ENCODE results near the gene BCL2. TPM values are rescaled to one million over a fixed set of nuclear protein-coding genes. Genes with fewer than 3 reads are reported as not detected.

Gene BCL2
- total RNA-seq, 1 experiment from 2014 or later = 1.3 TPM

DNA sequence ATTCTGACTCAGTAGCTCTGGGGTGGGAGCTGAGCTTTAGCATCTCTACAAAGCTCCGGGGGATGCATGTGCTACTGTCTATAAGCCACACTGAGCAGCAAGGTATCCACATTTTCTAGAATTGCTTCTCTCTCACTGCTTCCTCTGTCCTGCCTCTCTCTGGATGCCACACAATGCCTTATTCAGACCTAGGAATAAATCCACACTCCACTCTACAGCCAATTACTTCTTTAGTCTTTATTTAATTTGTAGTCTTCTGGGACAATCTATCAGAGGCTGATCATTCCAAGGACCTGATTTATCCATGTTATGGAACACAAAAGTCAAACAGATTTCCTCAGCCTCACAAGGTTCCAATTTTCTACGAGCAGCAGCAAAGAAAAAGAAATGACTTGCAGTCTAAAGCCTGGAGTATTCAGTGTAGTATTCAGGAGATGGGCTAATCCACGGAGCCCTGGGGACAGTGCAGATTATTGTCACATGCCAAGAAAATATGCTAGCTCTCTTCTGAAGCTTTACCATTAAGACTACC is 4.4 kb downstream of the BCL2 start:
- no peaks in the 10 kb centered on the region for H4K20me1 ChIP-seq (ENCODE audit: control insufficient read depth, insufficient read depth, insufficient read length)
- no peak overlapping the region for H3K27ac ChIP-seq (ENCODE audit: insufficient read length, low read depth, low read length)
- WGBS (ENCODE audit: extremely low coverage, insufficient read length, low lambda C conversion rate) = no CpG with 5 or more reads among the region's 3 CpGs
- H2BK15ac ChIP-seq (ENCODE audit: low read depth, low read length) = no peak overlapping the region
- Mint-ChIP-seq H3K4me3 (no peak overlapping the region), H3K36me3 (ENCODE audit: insufficient read depth in 1 of 3, low read depth in 3 of 3) (no peaks in the 10 kb centered on the region; a peak in 1 of 7 replicates), H3K4me1 (peaks cover 14 to 17% of the 10 kb centered on the region in 2 experiments), H3K27me3 (ENCODE audit: low read depth) (peaks cover 43% of the 10 kb centered on the region), H3K27ac (no peak overlapping the region), H3K9me3 (no peaks in the 10 kb centered on the region)
- no peak overlapping the region for H4K91ac ChIP-seq (ENCODE audit: insufficient read length, low read depth, low read length)
- peaks cover 7% of the 10 kb centered on the region; the same call in 1 of the 2 replicates for H3K27me3 ChIP-seq (ENCODE audit: insufficient read depth, low read length)
- H2BK5ac ChIP-seq (ENCODE audit: insufficient read length, low read length) = no peak overlapping the region
- H3K56ac ChIP-seq (ENCODE audit: insufficient read length, low read depth, low read length) = no peak overlapping the region
- H3K9me3 ChIP-seq (ENCODE audit: control insufficient read depth, low read depth, low read length) = no peaks in the 10 kb centered on the region
- H2BK20ac ChIP-seq (ENCODE audit: low read depth, low read length, poor library complexity, severe bottlenecking) = no peak overlapping the region
- H2BK120ac ChIP-seq (ENCODE audit: low read depth, low read length, poor library complexity, severe bottlenecking) = no peak overlapping the region
- H2AFZ ChIP-seq (ENCODE audit: low read length) = no peak overlapping the region
- H2BK12ac ChIP-seq (ENCODE audit: insufficient read length, low read depth, low read length) = no peak overlapping the region
- no peak overlapping the region for H2AK5ac ChIP-seq (ENCODE audit: insufficient read length, low read length)
- H3K79me1 ChIP-seq (ENCODE audit: insufficient read depth, low read depth, low read length, poor library complexity, severe bottlenecking) = no peaks in the 10 kb centered on the region
- H3K4ac ChIP-seq (ENCODE audit: low read depth, low read length) = no peak overlapping the region
- no peak for DNase-seq
- TF ChIP-seq, protein P1, sequence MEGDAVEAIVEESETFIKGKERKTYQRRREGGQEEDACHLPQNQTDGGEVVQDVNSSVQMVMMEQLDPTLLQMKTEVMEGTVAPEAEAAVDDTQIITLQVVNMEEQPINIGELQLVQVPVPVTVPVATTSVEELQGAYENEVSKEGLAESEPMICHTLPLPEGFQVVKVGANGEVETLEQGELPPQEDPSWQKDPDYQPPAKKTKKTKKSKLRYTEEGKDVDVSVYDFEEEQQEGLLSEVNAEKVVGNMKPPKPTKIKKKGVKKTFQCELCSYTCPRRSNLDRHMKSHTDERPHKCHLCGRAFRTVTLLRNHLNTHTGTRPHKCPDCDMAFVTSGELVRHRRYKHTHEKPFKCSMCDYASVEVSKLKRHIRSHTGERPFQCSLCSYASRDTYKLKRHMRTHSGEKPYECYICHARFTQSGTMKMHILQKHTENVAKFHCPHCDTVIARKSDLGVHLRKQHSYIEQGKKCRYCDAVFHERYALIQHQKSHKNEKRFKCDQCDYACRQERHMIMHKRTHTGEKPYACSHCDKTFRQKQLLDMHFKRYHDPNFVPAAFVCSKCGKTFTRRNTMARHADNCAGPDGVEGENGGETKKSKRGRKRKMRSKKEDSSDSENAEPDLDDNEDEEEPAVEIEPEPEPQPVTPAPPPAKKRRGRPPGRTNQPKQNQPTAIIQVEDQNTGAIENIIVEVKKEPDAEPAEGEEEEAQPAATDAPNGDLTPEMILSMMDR (conservative IDR thresholded peaks at IDR 0.05) = no peak
- H3T11ph ChIP-seq (ENCODE audit: low read length) = no peak overlapping the region
- no peak overlapping the region for H3K18ac ChIP-seq (ENCODE audit: insufficient read length, low read depth, low read length)
- H3K79me2 ChIP-seq (ENCODE audit: insufficient read depth, low read length) = no peaks in the 10 kb centered on the region; the same call in 1 of the 2 replicates
- no peak overlapping the region for H3K23ac ChIP-seq (ENCODE audit: insufficient read length, low read depth, low read length)
- no peak overlapping the region for H4K5ac ChIP-seq (ENCODE audit: insufficient read length, low read depth, low read length)
- H4K8ac ChIP-seq (replicated peaks; ENCODE audit: insufficient read length, low read depth, low read length) = no peak overlapping the region
- no peak overlapping the region for H3K14ac ChIP-seq (ENCODE audit: insufficient read depth, low read length)
- peaks cover 15% of the 10 kb centered on the region for H3K23me2 ChIP-seq (ENCODE audit: insufficient read length, low read depth, low read length, poor library complexity, severe bottlenecking)
- no peak overlapping the region for H3K9ac ChIP-seq (ENCODE audit: extremely low read depth, insufficient read length, low read length)
- H3K4me2 ChIP-seq (ENCODE audit: insufficient read depth, insufficient read length, low read length) = no peak overlapping the region
- no peaks in the 10 kb centered on the region for H3K4me1 ChIP-seq (ENCODE audit: insufficient read depth, low read length)

All from H9 (cell line).